Testis (tissue), 3 donors: ENCODE data around the gene ZNF296. TPM values are rescaled to one million over a fixed set of nuclear protein-coding genes. Genes with fewer than 3 reads are reported as not detected.

Source experiments
- DNase-seq: peaks from one replicate; pipeline ENCODE4 v3.0.0-alpha.2; 2019
- H3K27ac ChIP-seq, 2 donors: fragments of 200-600 bp; sonication (generic); one replicate each; pipeline ENCODE4 v1.5.1; 2019
- H3K27me3 ChIP-seq: fragments of 200-600 bp; sonication (generic); one replicate; pipeline ENCODE4 v1.5.1; 2019
- H3K36me3 ChIP-seq: fragments of 200-600 bp; sonication (generic); one replicate; pipeline ENCODE4 v1.5.1; 2017; ENCODE audit warnings: low read depth; ENCODE audit errors: missing control alignments
- H3K4me1 ChIP-seq: fragments of 200-600 bp; sonication (generic); one replicate; pipeline ENCODE4 v1.5.1; 2019
- H3K4me3 ChIP-seq, 2 donors: fragments of 200-600 bp; sonication (generic); one replicate each; pipeline ENCODE4 v1.5.1; 2017 to 2019
- H3K9me3 ChIP-seq: fragments of 200-600 bp; sonication (generic); one replicate; pipeline ENCODE4 v1.5.1; 2017
- CTCF ChIP-seq, 3 experiments: fragments of 450-650 bp in 2 of 3; fragments of 200-600 bp in 1 of 3; sonication (generic) in 1 of 3; IDR thresholded peaks; one replicate each; pipeline ENCODE4 v1.5.1; 2016 to 2019; ENCODE audit warnings: antibody characterized with exemption in 3 of 3, mild to moderate bottlenecking in 2 of 3, moderate library complexity in 1 of 3
- POLR2A ChIP-seq: fragments of 450-650 bp; IDR thresholded peaks from one replicate; pipeline ENCODE4 v1.6.1; 2017; ENCODE audit warnings: antibody characterized with exemption, mild to moderate bottlenecking, moderate library complexity
- WGBS, 2 donors: methylation state at CpG; one replicate each; pipeline ENCODE4 v1.1.5; 2018; 5-methylcytosine and 5-hydroxymethylcytosine counted together
- intact Hi-C: fragments of 100-400 bp; cut with DNase I; formaldehyde crosslinking; loops from one replicate; pipeline ENCODE4 v1.15.1; 2023; ENCODE audit warnings: low total_unique reads
- polyA plus RNA-seq: library from polyadenylated mRNA; stranded (reverse); fragments of 350-450 nt; fragmentation: Illumina TruSeq; extraction: RNeasy Lipid Tissue Mini Kit (QIAGEN cat#74804); gene quantifications from one replicate; pipeline ENCODE4 v1.2.3, GENCODE V29; 2014; ENCODE audit warnings: low read depth, low replicate concordance; ENCODE audit not compliant: insufficient read depth
- total RNA-seq, 2 donors: library from RNA; depleted of rRNA; stranded (reverse); fragments of >200 nt; gene quantifications; one replicate each; pipeline ENCODE4 v1.2.3, GENCODE V29; 2016

The ZNF296 gene
- total and polyA plus RNA-seq, 3 donors from 2014 or later: 3.0 to 6.7 (median 5.8) TPM

GRCh38 chr19:45046355-45046754, 29.9 kb downstream of the ZNF296 start:
- TF ChIP-seq CTCF (IDR thresholded peaks at IDR 0.05) (no peak), POLR2A (no peak)
- peaks cover 11% of the 10 kb centered on the region for H3K4me1 ChIP-seq
- intact Hi-C loops: no loop called here
- no peak overlapping the region for H3K27ac ChIP-seq
- no peaks in the 10 kb centered on the region for H3K27me3 ChIP-seq
- DNase-seq: no peak
- H3K4me3 ChIP-seq: no peak overlapping the region
- WGBS, 2 donors: 74 to 85% methylated on average over 7 of the region's 7 CpGs
- no peaks in the 10 kb centered on the region for H3K9me3 ChIP-seq
- H3K36me3 ChIP-seq: no peaks in the 10 kb centered on the region

DNA sequence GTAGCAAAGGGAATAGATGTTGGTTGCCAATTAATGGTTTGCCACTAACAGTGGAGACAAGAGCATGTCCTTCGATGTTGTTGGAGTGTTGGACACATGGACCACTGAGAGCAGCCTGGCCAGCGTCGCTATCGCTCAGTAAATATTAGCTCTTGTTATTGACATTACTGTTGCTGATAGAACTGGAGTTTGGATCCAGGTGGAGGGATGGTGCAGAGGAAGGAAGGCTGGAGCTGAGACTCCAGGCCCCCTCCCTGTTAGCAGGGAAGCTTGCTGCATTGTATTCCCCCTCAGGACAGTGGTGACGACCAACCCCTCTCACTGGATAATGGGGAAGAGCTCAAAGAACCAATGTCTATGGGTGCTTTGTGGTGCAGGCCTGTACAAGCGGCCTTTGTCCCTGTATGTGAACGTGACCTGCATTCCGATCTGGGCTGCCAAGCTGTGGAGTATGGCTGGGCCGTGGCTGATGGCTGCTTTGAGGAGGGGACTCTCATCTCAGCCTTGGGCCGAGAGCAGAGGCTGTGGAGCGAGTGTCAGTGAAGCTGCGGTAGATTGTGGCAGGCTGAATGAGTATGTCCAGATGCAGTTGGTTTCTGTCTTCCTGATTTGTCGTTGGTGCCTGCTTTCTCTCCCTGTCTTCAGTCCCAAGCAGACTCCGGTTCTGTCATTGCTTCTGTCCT, 30.5 kb downstream of the ZNF296 start:
- intact Hi-C loops: no loop called here
- no peak for DNase-seq
- H3K27ac ChIP-seq: no peak overlapping the region
- TF ChIP-seq POLR2A: no peak
- no peak for TF ChIP-seq CTCF (IDR thresholded peaks at IDR 0.05)
- 74 to 76% methylated on average over 10 to 14 of the region's 14 CpGs for WGBS, 2 donors
- no peaks in the 10 kb centered on the region for H3K9me3 ChIP-seq
- H3K27me3 ChIP-seq: no peaks in the 10 kb centered on the region
- H3K36me3 ChIP-seq: no peaks in the 10 kb centered on the region
- peaks cover 12% of the 10 kb centered on the region for H3K4me1 ChIP-seq
- H3K4me3 ChIP-seq: no peak overlapping the region

DNA sequence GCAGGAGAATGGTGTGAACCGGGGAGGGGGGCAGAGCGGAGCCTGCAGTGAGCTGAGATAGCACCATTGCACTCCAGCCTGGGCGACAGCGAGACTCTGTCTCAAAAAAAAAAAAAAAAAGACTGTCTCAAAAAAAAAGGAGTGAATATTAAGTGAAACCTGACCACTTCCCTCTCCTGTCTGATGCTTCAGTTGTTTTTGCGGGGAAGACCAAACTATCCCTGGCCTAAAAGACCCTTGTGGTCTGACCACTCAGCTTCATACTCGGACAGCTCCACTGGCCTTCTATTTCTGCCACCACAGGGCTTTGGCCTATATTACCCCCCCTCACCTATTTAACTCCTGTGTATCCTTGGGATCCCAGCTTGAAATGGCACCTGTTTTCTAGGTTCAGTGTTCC, 35.2 kb downstream of the ZNF296 start:
- Histone ChIP-seq H3K4me1 (peaks cover 19% of the 10 kb centered on the region), H3K9me3 (no peaks in the 10 kb centered on the region), H3K27ac (no peak overlapping the region), H3K4me3 (no peak overlapping the region), H3K36me3 (no peaks in the 10 kb centered on the region), H3K27me3 (no peaks in the 10 kb centered on the region)
- TF ChIP-seq CTCF (IDR thresholded peaks at IDR 0.05): no peak
- no peak for TF ChIP-seq POLR2A
- intact Hi-C loops: no loop called here
- no peak for DNase-seq
- WGBS, 2 donors: 84 to 88% methylated on average over 6 of the region's 6 CpGs

DNA sequence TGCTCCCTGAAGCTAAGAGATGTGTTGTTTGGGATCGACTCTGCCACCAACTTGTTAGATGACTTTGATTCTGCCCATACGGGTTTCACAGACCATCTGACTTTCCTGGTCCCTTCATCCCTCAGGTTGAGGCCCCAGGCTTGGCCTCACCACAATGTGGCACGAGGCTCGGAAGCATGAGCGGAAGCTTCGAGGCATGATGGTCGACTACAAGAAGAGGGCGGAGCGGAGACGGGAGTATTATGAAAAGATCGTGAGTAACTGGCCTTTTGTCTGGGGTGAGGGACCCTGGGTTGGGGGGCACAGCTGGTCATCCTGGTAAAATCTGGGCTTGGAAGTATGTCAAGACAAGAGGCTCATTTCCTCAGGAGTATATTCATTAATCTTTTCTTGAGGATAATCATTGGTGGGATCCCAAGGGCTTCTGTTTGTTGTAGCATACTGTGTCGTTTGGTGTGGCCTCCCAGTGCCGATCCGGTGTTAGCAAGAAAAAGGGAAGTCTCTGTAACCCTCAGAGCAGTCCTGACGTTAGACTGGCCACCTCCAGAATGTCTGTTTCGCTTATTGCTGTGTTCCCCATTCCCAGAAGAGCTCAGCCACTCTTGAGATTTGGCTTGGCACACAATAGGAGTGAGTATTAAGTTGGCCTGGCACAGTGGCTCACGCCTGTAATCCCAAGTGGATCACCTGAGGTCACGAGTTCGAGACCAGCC, 36.1 kb downstream of the ZNF296 start:
- Histone ChIP-seq H3K27me3 (no peaks in the 10 kb centered on the region), H3K4me3 (peak overlapping the region; percentile 91 to 94), H3K36me3 (no peaks in the 10 kb centered on the region), H3K27ac (peak overlapping the region; percentile 24 to 91), H3K9me3 (no peaks in the 10 kb centered on the region), H3K4me1 (peaks cover 19% of the 10 kb centered on the region)
- intact Hi-C loops: no loop called here
- no peak for DNase-seq
- WGBS, 2 donors: 56 to 60% methylated on average over 19 of the region's 19 CpGs
- TF ChIP-seq POLR2A: no peak
- no peak for TF ChIP-seq CTCF (IDR thresholded peaks at IDR 0.05)
